ENCODE data around the gene ST8SIA4.
A peak's percentile ranks its signal among the peaks of the same experiment; 100 is the strongest.

Gene ST8SIA4

GRCh38 chr5:100903039-100903887, at the start of gene ST8SIA4:
TSS of gene ST8SIA4 (minus strand) at chr5:100903282. CDS start at chr5:100902955, 327 bp downstream.
- FAIRE-seq = no peak

- no peak for FAIRE-seq
Measured at GRCh38 chr5:100950985-100951384, 47.9 kb upstream of the ST8SIA4 start.

GRCh38 chr5:100913298-100913697, 10.2 kb upstream of the ST8SIA4 start:
- FAIRE-seq = no peak

GRCh38 chr5:100909034-100909433, 6.0 kb upstream of the ST8SIA4 start:
- FAIRE-seq = no peak

- no peak for FAIRE-seq
Measured at GRCh38 chr5:100905259-100905914, 2.3 kb upstream of the ST8SIA4 start.

- FAIRE-seq = no peak
Measured at GRCh38 chr5:100904259-100904861, 1.3 kb upstream of the ST8SIA4 start.

- FAIRE-seq = no peak
Measured at GRCh38 chr5:100902440-100903038, 543 bp downstream of the ST8SIA4 start.

- no peak for FAIRE-seq
Measured at GRCh38 chr5:100901821-100902341, 1.2 kb downstream of the ST8SIA4 start.

GRCh38 chr5:100900796-100901781, 2.0 kb downstream of the ST8SIA4 start:
- no peak for FAIRE-seq

- no peak for FAIRE-seq
Measured at GRCh38 chr5:100900142-100900795, 2.8 kb downstream of the ST8SIA4 start.

GRCh38 chr5:100899675-100900074, 3.4 kb downstream of the ST8SIA4 start:
- no peak for FAIRE-seq

- FAIRE-seq = no peak
Measured at GRCh38 chr5:100898504-100899346, 4.4 kb downstream of the ST8SIA4 start.

- FAIRE-seq = no peak
Measured at GRCh38 chr5:100896054-100896453, 7.0 kb downstream of the ST8SIA4 start.

GRCh38 chr5:100890461-100891008, 12.5 kb downstream of the ST8SIA4 start:
- FAIRE-seq = no peak

GRCh38 chr5:100889896-100890295, 13.2 kb downstream of the ST8SIA4 start:
- FAIRE-seq = peak; percentile 49

GRCh38 chr5:100889165-100889743, 13.8 kb downstream of the ST8SIA4 start:
- no peak for FAIRE-seq

- FAIRE-seq = no peak
Measured at GRCh38 chr5:100877274-100877673, 25.8 kb downstream of the ST8SIA4 start.

GRCh38 chr5:100872408-100873190, 30.5 kb downstream of the ST8SIA4 start:
- no peak for FAIRE-seq

Data from islet of Langerhans (tissue), 1 donor.